Body of pancreas (tissue), 4 donors: ENCODE measurements around the gene KLF15. TPM values are rescaled to one million over a fixed set of nuclear protein-coding genes. Genes with fewer than 3 reads are reported as not detected.

Experiments used
- ATAC-seq: fragments of 150-250 bp; one replicate; pipeline ENCODE4 v1.9.1; 2016
- DNase-seq, 4 donors: peaks; one replicate each; pipeline ENCODE4 v3.0.0-alpha.2; 2019
- H3K27ac ChIP-seq, 4 donors: fragments of 200-600 bp; sonication (generic); 1 replicate in 3 of 4; 2 replicates in 1 of 4; pipeline versions ENCODE4 v1.5.1 to v1.6.1; 2016 to 2019; ENCODE audit warnings: mild to moderate bottlenecking in 1 of 4, mixed read lengths in 1 of 4, moderate library complexity in 1 of 4
- H3K27me3 ChIP-seq, 2 donors: fragments of 200-600 bp; sonication (generic); one replicate each; pipeline ENCODE4 v1.6.0; 2016; ENCODE audit warnings: mild to moderate bottlenecking in 1 of 2
- H3K36me3 ChIP-seq, 2 donors: fragments of 200-600 bp; sonication (generic); replicated peaks in 1 of 2; 2 replicates each; pipeline ENCODE4 v1.5.1; 2016; ENCODE audit warnings: low read depth in 2 of 2; ENCODE audit not compliant: insufficient read depth in 1 of 2
- H3K4me1 ChIP-seq: fragments of 200-600 bp; sonication (generic); one replicate; pipeline ENCODE4 v1.6.0; 2016
- H3K4me3 ChIP-seq, 2 donors: fragments of 200-600 bp; sonication (generic); 1 replicate in 1 of 2; 2 replicates in 1 of 2; pipeline ENCODE4 v1.5.1; 2016 to 2019
- H3K9me3 ChIP-seq, 3 donors: fragments of 200-600 bp; sonication (generic); 1 replicate in 2 of 3; 2 replicates in 1 of 3; pipeline ENCODE4 v1.5.1; 2016
- POLR2A ChIP-seq, 3 donors: fragments of 450-650 bp; IDR thresholded peaks; one replicate each; pipeline ENCODE4 v1.6.1; 2016; ENCODE audit warnings: antibody characterized with exemption in 3 of 3, mild to moderate bottlenecking in 2 of 3
- WGBS, 2 donors: methylation state at CpG; one replicate each; pipeline ENCODE4 v1.1.5; 2017; 5-methylcytosine and 5-hydroxymethylcytosine counted together
- intact Hi-C: fragments of 100-400 bp; cut with DNase I; formaldehyde crosslinking; loops from one replicate; pipeline ENCODE4 v1.15.1; 2023
- total RNA-seq, 2 donors: library from RNA; depleted of rRNA; stranded (reverse); fragments of >200 nt; gene quantifications; one replicate each; pipeline ENCODE4 v1.1.0, GENCODE V29; 2016
- TF ChIP-seq, protein P1 (sequence below), 7 experiments: fragments of 450-650 bp in 4 of 7; fragments of 200-600 bp in 3 of 7; sonication (generic) in 3 of 7; IDR thresholded peaks; one replicate each; pipeline ENCODE4 v1.5.1; 2016 to 2019; ENCODE audit warnings: antibody characterized with exemption in 7 of 7

KLF15 gene
- total RNA-seq, 2 donors from 2014 or later: 37.4 to 40.2 TPM

DNA sequence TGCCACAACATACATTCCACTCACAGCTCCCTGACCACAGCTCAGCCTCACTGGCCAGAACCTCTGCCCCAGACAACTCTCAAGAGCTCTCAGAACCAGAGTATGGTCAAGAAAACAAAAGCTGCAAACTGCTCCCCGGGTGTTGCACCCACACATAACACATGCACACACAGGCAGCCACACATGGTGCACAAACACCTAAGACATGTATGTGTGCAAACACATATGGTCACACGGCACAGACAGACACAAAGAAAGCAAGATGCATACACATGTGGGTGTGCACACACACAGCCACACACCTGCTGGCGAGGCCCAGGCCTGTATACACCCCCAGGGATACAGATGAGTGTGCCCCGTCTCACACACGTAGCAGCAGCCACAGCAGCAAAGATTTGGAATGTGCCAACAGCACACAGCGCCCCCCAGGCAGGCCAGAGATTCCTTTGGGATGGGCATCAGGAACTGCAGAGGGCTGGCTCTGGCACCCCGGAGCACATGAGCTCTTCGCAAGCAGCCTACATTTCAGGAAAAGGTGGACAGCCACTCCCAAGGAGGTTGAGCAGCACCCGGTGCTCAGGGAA lies 6.6 kb downstream of the KLF15 start:
- peak overlapping the region in 1 of 4 donors; percentile 9 for H3K27ac ChIP-seq
- H3K4me3 ChIP-seq: no peak overlapping the region
- WGBS, 2 donors: 56 to 85% methylated on average over 3 to 9 of the region's 9 CpGs
- no peak for TF ChIP-seq POLR2A (IDR thresholded peaks at IDR 0.05)
- TF ChIP-seq, protein P1, sequence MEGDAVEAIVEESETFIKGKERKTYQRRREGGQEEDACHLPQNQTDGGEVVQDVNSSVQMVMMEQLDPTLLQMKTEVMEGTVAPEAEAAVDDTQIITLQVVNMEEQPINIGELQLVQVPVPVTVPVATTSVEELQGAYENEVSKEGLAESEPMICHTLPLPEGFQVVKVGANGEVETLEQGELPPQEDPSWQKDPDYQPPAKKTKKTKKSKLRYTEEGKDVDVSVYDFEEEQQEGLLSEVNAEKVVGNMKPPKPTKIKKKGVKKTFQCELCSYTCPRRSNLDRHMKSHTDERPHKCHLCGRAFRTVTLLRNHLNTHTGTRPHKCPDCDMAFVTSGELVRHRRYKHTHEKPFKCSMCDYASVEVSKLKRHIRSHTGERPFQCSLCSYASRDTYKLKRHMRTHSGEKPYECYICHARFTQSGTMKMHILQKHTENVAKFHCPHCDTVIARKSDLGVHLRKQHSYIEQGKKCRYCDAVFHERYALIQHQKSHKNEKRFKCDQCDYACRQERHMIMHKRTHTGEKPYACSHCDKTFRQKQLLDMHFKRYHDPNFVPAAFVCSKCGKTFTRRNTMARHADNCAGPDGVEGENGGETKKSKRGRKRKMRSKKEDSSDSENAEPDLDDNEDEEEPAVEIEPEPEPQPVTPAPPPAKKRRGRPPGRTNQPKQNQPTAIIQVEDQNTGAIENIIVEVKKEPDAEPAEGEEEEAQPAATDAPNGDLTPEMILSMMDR (IDR thresholded peaks at IDR 0.05): no peak
- peaks cover 98% of the 10 kb centered on the region for H3K4me1 ChIP-seq
- H3K36me3 ChIP-seq: peaks cover 0 to 4% of the 10 kb centered on the region in 2 donors
- intact Hi-C loops: loop anchor here (10.0 kb wide), 1 partner anchor 104 kb away; no protein-coding TSS in a partner anchor
- no peaks in the 10 kb centered on the region for H3K9me3 ChIP-seq
- no peak for ATAC-seq
- no peaks in the 10 kb centered on the region for H3K27me3 ChIP-seq
- DNase-seq: peak in 3 of 4 donors; percentile 1 to 10 (median 10)

DNA sequence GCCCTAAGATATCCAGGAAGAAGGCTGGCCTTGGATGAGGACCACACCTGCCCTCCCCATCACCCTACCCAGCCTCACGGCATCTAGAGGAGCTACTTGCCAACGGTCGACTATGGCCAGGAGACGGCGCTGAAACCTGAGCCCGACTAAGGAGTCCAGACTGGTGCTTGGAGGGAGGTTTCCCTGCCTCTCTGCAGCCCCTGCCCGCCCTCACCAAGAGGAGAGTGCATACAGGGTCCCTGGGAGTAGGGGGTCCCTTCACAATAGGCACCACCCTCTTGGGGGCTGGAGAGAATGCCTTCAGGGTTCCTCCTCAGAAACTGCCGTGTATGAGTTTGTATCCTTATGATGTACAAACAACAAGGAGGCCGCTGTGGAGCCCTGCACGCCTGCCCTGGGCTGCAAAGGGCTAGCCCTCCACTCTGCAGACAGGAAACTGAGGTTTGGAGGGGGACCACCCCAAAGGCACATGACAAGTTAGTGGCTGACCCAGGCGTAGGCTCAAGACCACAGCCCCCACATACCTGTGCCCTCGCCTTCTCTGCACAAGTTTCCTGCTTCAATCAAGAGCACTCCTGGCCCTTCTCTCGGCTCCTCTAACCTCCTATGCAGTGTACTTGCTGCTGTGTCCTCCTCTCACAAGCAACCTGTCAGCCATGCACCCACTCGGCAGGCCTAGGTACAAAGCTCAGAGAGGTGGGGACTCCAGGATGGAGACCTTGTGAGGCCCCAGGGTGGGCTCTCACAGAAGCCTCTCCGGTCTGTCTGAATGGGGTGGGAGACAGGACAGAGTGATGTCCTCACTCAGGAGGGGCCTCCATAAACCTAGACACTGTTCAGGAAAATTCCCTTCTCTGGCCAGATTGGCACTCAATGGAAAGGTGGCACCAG lies 7.4 kb downstream of the KLF15 start:
- WGBS, 2 donors: 65 to 77% methylated on average over 11 to 15 of the region's 15 CpGs
- intact Hi-C loops: loop anchor here (10.0 kb wide), 1 partner anchor 105 kb away; no protein-coding TSS in a partner anchor
- H3K4me1 ChIP-seq: peaks cover 90% of the 10 kb centered on the region

DNA sequence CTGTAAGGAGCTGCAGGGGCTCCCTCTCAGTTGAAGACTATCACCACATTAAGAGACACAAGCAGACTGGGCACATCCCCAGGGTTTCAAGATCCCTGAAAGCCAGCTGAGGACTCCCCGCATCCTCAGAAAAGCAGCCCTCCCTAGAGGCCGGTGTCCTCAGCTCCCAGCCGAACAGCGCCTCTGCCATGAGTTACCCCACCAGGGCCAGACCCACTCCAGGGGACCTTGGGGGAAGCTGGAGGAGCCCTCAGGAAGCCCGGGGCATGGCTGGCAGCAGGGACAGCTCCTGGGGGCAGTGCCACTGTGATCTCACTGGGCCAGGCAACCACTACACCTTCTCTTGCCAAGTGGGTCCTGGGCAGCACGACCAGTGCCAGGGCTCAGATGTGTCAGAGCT lies 8.1 kb downstream of the KLF15 start:
- H3K4me1 ChIP-seq: peaks cover 88% of the 10 kb centered on the region
- H3K27ac ChIP-seq: no peak overlapping the region
- ATAC-seq (no peak), DNase-seq (peak in 2 of 4 donors; percentile 1 to 12)
- TF ChIP-seq, protein P1 (IDR thresholded peaks at IDR 0.05): no peak
- no peak for TF ChIP-seq POLR2A (IDR thresholded peaks at IDR 0.05)
- WGBS, 2 donors: 94% methylated on average over 6 of the region's 6 CpGs; no CpG with 5 or more reads in 1 of the 2 donors
- intact Hi-C loops: no loop called here
- no peak overlapping the region for H3K4me3 ChIP-seq
- H3K27me3 ChIP-seq: no peaks in the 10 kb centered on the region
- no peaks in the 10 kb centered on the region for H3K9me3 ChIP-seq
- H3K36me3 ChIP-seq: peaks cover 0 to 4% of the 10 kb centered on the region in 2 donors

More for the DNA sequence above, 7.4 kb downstream of the KLF15 start:
- Histone ChIP-seq H3K36me3 (peaks cover 0 to 4% of the 10 kb centered on the region in 2 donors), H3K4me3 (no peak overlapping the region), H3K27me3 (no peaks in the 10 kb centered on the region), H3K27ac (peak overlapping the region in 1 of 4 donors; percentile 9), H3K9me3 (no peaks in the 10 kb centered on the region)
- ATAC-seq (no peak), DNase-seq (peak in 2 of 4 donors; percentile 2 to 7)
- TF ChIP-seq, protein P1 (IDR thresholded peaks at IDR 0.05): no peak
- no peak for TF ChIP-seq POLR2A (IDR thresholded peaks at IDR 0.05)

DNA sequence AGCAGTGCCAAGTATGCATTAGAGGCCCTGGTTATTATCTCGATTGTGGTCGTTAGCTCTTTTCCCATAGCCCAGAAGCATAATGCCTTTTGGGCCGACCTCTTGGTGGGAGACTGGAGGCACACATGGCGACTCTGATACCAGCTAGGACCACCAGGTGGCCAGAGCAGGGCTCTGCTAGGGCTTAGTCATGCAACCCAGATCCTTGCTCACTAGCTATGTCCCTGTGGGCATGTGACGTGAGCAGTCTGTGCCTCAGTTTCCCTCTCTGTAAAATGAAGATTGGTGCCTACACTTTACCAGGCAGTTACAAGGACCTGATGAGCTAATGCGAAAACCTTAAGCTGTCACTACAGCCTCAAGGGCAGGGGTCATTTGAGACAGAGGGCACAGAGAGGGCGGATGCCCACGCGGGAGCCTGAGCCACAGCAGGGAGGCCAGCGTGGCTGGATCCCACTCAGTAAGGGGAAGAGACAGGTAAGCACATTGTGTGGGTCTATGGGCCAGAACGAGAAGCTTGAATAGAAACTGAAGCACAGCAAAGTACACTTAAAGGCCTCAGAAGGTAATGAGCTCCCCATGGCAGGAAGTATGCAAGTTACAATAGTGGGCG lies 8.8 kb downstream of the KLF15 start:
- DNase-seq (no peak), ATAC-seq (no peak)
- intact Hi-C loops: no loop called here

More for the DNA sequence above, 8.8 kb downstream of the KLF15 start:
- 86 to 88% methylated on average over 11 to 12 of the region's 12 CpGs for WGBS, 2 donors
- TF ChIP-seq, protein P1 (IDR thresholded peaks at IDR 0.05): peak in 1 of 7 experiments; percentile 9
- TF ChIP-seq POLR2A (IDR thresholded peaks at IDR 0.05): no peak
- Histone ChIP-seq H3K36me3 (peaks cover 0 to 4% of the 10 kb centered on the region in 2 donors), H3K4me1 (peaks cover 88% of the 10 kb centered on the region), H3K27me3 (no peaks in the 10 kb centered on the region), H3K4me3 (no peak overlapping the region), H3K9me3 (no peaks in the 10 kb centered on the region), H3K27ac (no peak overlapping the region)
